Activated CD8-positive, alpha-beta memory T cell treated with anti-CD3 and anti-CD28 coated beads, Interleukin-2, amount 50 U/mL, for 24 hours (primary cell): ENCODE data around the gene PCSK9.
"Not testable (repeated sequence)": the region's sequence is repeated elsewhere in the genome, so short reads cannot be mapped to it uniquely, and the experiment has no call there.

Experiments
- DNase-seq: peaks from one replicate; pipeline ENCODE4 v3.0.0-alpha.2; 2020; ENCODE audit errors: extremely low read depth

The PCSK9 gene

GRCh38 chr1:55010194-55010886 lies 29.0 kb upstream of the PCSK9 start:
- no peak for DNase-seq

GRCh38 chr1:55010887-55011217 lies 28.5 kb upstream of the PCSK9 start:
- no peak for DNase-seq

GRCh38 chr1:55012661-55013060 lies 26.7 kb upstream of the PCSK9 start:
- no peak for DNase-seq

- DNase-seq, result no peak
These were observed 24.2 kb upstream of the PCSK9 start for GRCh38 chr1:55015123-55015522.

GRCh38 chr1:55015731-55016620 lies 23.4 kb upstream of the PCSK9 start:
- no peak for DNase-seq

GRCh38 chr1:55018395-55018794 lies 21.0 kb upstream of the PCSK9 start:
- no peak for DNase-seq

- DNase-seq, result peak; percentile 17
These were observed 17.3 kb upstream of the PCSK9 start for GRCh38 chr1:55021942-55022546.

- not testable (repeated sequence) for DNase-seq
These were observed 15.2 kb upstream of the PCSK9 start for GRCh38 chr1:55024163-55024562.

- DNase-seq, result not testable (repeated sequence)
These were observed 12.7 kb upstream of the PCSK9 start for GRCh38 chr1:55026682-55027081.

- not testable (repeated sequence) for DNase-seq
These were observed 8.2 kb upstream of the PCSK9 start for GRCh38 chr1:55031098-55031497.

- no peak for DNase-seq
These were observed 6.1 kb upstream of the PCSK9 start for GRCh38 chr1:55033265-55033614.

GRCh38 chr1:55034476-55035133 lies 4.7 kb upstream of the PCSK9 start:
- DNase-seq, result no peak

- DNase-seq, result no peak
These were observed 3.4 kb upstream of the PCSK9 start for GRCh38 chr1:55035904-55036303.

GRCh38 chr1:55037733-55038551 lies 1.4 kb upstream of the PCSK9 start:
- no peak for DNase-seq

- no peak for DNase-seq
These were observed 853 bp upstream of the PCSK9 start for GRCh38 chr1:55038552-55038838.

- no peak for DNase-seq
These were observed 390 bp upstream of the PCSK9 start for GRCh38 chr1:55038974-55039341.

GRCh38 chr1:55040083-55040932 lies 960 bp downstream of the PCSK9 start:
- DNase-seq, result no peak

- DNase-seq, result no peak
These were observed 1.7 kb downstream of the PCSK9 start for GRCh38 chr1:55040933-55041494.

GRCh38 chr1:55041613-55042012 lies 2.3 kb downstream of the PCSK9 start:
- DNase-seq, result no peak

- no peak for DNase-seq
These were observed 3.7 kb downstream of the PCSK9 start for GRCh38 chr1:55043011-55043410.

- no peak for DNase-seq
These were observed 4.4 kb downstream of the PCSK9 start for GRCh38 chr1:55043726-55044125.
